HFF-Myc (cell line): ENCODE measurements around the gene PRDM7.
A peak's percentile ranks its signal among the peaks of the same experiment; 100 is the strongest.

Source experiments
- DNase-seq: peaks from one replicate; pipeline ENCODE4 v3.0.0-alpha.2; 2011; ENCODE audit warnings: low read depth; ENCODE audit errors: extremely low read depth
- H3K4me3 ChIP-seq: replicated peaks from 2 replicates; pipeline ENCODE4 v1.5.1; 2011; ENCODE audit warnings: low read depth, mild to moderate bottlenecking, control low read depth, low read length
- TF ChIP-seq, protein P1 (sequence below): IDR thresholded peaks from 2 replicates; pipeline ENCODE4 v1.5.1; 2012; ENCODE audit warnings: mild to moderate bottlenecking, low read depth, low read length, control low read depth; ENCODE audit errors: missing control alignments

PRDM7 gene

DNA sequence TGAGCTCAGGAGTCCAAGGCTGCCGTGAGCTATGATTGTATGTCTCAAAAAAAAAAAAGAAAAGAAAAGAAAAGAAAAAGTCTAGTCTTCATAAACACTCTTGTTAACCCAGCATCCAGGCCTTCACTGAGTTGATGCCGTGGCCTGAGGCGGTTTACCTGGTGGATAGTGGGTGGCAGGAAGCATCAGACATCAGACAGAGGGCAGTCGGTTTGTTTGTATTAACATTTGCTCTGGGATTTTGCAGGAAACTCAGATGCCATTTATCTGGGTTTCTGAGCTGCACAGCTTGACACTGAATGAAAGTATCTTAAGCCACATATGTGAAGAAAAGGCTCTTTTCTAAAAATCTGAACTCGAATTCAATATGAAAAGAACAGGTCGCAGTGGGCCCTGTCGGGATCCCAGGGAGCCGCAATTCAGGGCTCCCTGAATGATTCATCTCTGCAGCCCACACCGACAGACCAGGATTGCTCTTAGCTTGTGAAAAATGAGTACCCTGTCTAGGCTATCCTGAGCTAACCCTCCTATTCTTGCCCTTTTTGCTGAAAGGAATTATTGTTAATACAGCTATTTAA lies 56.8 kb downstream of the PRDM7 start:
- DNase-seq, result no peak
- TF ChIP-seq, protein P1, sequence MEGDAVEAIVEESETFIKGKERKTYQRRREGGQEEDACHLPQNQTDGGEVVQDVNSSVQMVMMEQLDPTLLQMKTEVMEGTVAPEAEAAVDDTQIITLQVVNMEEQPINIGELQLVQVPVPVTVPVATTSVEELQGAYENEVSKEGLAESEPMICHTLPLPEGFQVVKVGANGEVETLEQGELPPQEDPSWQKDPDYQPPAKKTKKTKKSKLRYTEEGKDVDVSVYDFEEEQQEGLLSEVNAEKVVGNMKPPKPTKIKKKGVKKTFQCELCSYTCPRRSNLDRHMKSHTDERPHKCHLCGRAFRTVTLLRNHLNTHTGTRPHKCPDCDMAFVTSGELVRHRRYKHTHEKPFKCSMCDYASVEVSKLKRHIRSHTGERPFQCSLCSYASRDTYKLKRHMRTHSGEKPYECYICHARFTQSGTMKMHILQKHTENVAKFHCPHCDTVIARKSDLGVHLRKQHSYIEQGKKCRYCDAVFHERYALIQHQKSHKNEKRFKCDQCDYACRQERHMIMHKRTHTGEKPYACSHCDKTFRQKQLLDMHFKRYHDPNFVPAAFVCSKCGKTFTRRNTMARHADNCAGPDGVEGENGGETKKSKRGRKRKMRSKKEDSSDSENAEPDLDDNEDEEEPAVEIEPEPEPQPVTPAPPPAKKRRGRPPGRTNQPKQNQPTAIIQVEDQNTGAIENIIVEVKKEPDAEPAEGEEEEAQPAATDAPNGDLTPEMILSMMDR, result no peak
- peak overlapping the region; percentile 53 for H3K4me3 ChIP-seq

DNA sequence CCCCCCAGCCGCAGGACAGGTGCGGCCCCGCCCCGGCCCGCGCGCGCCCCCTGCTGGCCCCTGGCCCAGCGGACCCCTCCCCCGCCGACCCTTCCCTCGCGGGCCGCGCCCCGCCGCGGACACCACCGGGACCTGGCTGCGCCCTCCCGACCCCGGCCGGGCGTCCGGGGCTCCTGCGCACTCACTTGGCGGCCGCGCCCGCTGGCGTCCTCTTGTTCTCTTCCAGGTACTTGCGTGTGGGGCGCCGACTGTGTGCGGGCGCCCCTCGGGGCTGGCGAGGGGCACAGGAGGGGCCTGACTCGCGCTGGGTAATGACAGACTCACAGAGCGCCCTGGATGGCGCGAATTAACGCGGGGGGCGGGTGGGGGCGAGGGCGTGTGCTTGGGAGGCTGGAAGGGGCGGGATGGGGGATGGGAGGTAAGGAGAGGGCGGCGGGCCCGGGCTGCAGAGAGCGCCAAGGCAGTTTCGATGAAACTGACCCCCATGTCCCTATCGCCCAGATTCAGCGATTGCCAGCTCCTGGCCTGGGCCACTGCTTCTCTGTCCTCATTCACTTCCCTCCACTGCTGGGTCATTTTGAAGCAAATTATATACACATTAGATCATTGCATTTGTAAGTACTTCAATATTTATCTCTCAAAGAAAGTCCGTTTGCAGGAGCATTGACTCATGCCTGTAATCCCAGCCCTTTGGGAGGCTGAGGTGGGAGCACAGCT lies 57.4 kb downstream of the PRDM7 start:
- H3K4me3 ChIP-seq, result peak overlapping the region; percentile 53
- no peak for DNase-seq
- TF ChIP-seq, protein P1, result no peak

DNA sequence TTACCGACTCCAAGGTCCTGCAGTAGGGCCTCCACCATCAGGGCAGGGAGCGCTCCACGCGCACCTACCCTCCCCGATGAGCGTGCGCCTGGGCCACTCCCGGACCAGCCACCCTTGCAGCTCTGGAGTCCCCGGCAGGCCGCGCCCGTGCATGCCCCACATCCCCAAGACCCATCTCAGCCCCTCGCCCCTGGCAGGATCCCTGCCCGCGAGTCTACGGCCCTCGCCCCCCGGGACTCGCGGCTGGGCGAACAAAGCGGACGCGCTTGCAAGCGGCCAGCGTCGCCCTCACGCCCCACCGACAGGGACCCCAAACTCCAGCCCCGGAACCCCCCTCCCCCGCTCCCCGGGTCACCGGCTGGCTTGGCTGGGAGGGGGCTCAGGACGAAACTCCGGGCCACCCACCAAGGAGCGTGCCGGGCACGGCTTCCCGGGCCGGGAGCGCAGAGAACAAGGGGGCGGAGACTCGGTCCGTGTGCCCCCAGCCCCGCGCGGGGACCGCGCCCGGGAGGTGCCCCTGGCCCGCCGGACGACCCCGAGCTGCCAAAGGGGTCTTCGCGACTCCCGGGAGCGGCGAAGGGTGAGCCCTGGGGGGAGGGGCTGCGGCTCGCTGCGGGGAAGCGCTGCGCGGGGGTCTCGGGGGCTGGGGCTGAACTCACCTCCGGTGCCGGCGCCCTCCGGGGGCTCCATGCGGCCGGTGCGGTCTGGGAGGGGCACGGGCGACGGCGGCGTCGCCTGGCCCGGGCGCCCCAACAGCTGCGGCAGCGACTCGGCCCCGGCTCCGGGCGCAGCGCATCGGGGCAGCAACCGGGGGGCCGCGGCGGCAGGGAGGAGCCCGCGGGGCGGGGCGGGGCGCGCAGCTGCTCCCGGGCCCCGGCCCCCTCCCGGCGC lies 58.2 kb downstream of the PRDM7 start, which contains the start of gene DBNDD1:
TSS of gene DBNDD1 (minus strand) at position 805 of the 891 bp plus-strand sequence. CDS start at position 690, 115 bp downstream.
- TF ChIP-seq, protein P1, result no peak
- DNase-seq, result no peak
- peak within 1 kb of the TSS; percentile 53 for H3K4me3 ChIP-seq

DNA sequence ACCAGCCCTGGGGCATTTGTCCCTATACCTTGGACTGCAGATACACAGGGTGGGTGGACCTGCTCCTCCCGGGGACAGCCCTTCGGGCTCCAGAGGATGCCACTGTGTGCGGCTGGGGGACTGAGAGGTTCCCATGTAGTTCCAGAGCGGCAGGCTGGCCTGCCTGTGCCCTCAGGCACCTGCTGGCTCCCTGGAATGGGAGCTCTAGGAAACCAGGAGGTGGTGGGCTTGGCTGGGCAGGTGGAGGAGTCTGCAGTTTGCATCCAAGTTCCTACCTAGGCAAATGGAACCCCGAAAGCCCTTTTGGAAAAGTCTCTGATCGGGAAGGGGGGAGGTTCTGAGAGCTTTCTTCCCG lies 58.9 kb downstream of the PRDM7 start:
- H3K4me3 ChIP-seq, result peak overlapping the region; percentile 53
- DNase-seq, result no peak
- TF ChIP-seq, protein P1, result no peak

DNA sequence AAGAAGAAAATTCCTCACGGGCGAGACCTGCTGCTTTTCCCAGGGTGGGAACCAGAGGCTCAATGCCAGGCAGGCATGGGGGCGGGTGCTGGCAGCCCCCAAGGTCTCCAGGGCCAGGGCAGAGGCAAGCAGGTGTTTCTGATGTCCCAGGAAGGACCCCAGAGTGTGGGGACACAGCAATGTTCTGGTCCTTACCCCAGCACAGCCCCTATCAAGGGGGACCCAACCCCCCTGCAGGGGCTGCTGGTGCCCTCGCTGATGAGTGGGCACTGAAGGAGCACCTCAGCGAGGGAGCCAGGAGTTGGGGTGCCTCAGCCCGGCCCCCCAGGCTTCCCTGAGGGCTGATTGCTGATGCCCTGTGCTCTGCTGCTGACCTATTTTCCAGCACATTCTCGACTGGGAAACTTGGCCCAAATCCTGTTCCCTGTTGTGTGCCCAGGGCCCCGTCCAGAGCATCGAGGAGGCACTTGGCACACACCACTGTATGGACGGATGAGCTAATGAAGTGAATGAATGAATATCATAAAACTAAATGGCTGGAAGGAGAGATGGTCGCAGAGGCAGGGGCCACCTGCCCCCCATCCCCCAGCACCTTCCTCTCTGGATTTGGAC lies 60.7 kb downstream of the PRDM7 start:
- no peak for DNase-seq
- no peak overlapping the region for H3K4me3 ChIP-seq
- TF ChIP-seq, protein P1, result no peak

DNA sequence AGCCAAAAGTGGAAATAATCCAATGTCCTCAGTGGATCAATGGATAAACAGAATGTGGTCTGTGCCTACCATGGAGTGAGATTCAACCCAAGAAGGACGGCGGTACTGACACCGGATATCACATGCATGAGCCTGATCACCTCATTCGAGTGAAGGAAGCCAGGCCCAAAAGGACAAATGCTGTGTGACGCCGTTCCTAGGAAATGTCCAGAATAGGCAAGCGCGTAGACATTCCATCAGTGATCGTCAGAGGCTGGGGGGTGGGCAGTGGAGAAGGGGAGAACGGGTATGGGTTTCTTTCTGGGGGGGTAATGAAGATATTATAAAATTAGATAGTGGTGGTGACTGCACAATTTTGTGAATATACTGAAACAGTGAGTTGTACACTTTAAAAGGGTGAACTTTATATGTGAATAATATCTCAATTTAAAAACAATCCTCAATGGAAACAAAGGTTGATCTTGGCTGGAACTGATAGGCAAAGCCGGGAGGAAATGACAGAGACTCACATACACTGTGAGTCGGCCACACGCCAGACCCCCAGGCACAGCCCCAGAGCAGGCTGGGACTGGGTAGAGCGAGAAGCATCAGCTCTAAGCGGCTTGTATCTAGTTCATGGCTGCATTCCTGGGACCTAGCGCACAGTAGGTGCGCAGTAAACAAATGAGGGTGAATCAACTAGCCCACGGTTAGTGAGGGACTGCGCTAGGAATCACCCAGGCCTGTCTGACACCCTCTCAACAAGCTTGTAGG lies 61.4 kb downstream of the PRDM7 start:
- TF ChIP-seq, protein P1, result no peak
- no peak for DNase-seq
- H3K4me3 ChIP-seq, result no peak overlapping the region
